HTERT RPE-1 (cell line): ENCODE measurements around the gene INO80C.

Experiments
- in situ Hi-C: fragments of 300-500 bp; cut with MboI; formaldehyde crosslinking; loops from 4 replicates; pipeline ENCODE4 v1.14.3; 2020; ENCODE audit warnings: low sequenced_read_pairs

INO80C gene

DNA sequence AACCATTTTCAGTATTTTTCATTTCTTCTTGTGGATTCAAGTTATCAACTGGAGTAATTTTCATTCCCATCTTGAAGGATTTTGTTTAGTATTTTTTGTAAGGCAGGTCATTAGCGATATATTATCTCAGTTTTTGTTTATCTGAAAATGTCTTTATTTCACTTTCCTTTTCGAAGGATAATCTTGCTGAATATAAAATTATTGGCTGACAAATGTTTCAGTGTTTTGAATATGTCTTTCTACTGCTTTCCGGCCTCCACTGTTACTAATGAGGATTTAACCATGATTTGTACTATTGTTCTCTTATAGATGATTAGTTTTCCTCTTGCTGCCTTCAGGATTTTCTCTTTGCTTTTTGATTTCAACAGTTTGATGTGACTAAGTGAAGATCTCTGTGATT lies 62.4 kb downstream of the INO80C start:
- in situ Hi-C loops, result no loop called here

DNA sequence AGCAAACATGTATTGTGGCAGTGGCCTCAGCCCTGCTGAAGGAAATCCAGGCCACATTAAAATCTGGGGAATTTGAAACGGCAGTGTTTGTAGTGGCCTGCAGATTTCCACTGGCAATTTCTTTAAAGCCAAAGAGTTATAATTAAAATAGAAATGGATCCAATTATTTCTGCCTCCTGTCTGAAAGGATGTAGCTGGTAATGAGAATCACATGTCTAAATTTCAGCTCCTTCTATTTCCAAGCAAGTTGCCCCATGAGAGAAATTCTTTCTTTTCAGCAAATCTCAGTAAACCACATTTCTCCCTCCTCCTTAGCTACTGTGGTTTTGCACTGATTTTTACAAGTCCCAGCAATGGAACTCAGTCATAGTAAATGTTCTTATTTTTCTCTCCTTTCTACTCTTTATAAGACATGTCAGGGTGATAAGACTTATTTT lies 65.2 kb downstream of the INO80C start:
- in situ Hi-C loops, result no loop called here

DNA sequence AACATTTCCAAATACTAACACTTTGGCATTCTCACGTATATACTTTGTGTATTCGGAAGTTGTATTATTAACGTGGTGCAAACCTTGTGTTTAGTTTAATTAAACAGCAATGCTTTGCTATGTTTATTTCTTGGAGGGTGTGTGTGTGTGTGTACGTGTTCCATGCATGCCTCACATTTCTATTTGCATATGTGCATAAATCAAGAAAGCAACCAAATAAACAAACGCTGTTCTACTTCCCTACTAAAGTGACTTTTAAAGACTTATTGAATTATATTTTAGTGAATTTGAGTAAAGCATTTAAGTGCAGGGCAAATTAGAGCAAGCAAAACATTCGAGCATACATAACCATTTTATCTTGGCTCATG lies 66.4 kb downstream of the INO80C start:
- in situ Hi-C loops, result no loop called here

- in situ Hi-C loops, result no loop called here
Measured at GRCh38 chr18:35430721-35431373, 66.9 kb downstream of the INO80C start.

GRCh38 chr18:35426786-35427185 lies 71.0 kb downstream of the INO80C start:
- in situ Hi-C loops, result no loop called here

DNA sequence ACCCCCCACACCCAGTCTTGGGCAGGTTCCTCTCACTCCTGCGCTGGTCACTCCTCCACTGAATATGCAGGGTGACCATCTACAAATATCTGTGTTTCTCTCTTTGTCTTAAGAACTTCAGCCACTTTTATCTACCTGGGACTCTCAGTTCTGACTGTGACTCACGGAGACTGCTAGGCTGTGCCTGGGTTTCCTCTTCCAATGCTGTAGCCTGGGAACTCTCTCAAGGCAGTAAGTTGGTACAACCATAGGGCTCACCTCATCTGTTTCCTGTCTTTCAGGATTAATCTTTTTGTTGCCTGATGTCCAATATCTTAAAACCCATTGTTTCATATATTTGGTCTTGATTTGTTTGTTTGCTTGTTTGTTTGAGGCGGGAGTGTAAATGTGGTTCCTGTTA lies 73.4 kb downstream of the INO80C start:
- in situ Hi-C loops, result no loop called here

GRCh38 chr18:35422237-35422636 lies 75.5 kb downstream of the INO80C start:
- in situ Hi-C loops, result no loop called here

DNA sequence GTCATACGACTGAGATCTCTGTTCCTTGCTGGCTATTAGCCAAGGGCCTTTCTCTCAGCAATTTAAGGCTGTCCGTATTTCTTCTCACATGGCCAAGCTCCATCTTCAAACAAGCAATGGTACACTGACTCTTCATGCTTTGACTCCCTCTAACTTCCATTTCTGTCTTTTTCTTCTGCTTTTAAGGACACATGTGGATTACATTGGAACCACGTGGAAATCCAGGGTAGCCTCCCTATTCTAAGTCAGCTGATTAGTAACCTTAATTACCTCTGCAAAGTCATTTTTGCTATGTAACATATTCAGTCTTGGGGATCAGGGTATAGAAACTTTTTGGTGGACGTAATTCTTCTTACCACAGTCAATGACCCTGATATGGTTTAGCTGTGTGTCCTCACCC lies 79.2 kb downstream of the INO80C start:
- in situ Hi-C loops, result no loop called here
